NCI-H2171 treated with DMSO at 0.1 percent for 48 hours (cell line): ENCODE measurements around the gene CLPSL2.

ENCODE experiments used
- DNase-seq: peaks from one replicate; lab custom pipeline; 2025; lab: John Stamatoyannopoulos, UW

The CLPSL2 gene

DNA sequence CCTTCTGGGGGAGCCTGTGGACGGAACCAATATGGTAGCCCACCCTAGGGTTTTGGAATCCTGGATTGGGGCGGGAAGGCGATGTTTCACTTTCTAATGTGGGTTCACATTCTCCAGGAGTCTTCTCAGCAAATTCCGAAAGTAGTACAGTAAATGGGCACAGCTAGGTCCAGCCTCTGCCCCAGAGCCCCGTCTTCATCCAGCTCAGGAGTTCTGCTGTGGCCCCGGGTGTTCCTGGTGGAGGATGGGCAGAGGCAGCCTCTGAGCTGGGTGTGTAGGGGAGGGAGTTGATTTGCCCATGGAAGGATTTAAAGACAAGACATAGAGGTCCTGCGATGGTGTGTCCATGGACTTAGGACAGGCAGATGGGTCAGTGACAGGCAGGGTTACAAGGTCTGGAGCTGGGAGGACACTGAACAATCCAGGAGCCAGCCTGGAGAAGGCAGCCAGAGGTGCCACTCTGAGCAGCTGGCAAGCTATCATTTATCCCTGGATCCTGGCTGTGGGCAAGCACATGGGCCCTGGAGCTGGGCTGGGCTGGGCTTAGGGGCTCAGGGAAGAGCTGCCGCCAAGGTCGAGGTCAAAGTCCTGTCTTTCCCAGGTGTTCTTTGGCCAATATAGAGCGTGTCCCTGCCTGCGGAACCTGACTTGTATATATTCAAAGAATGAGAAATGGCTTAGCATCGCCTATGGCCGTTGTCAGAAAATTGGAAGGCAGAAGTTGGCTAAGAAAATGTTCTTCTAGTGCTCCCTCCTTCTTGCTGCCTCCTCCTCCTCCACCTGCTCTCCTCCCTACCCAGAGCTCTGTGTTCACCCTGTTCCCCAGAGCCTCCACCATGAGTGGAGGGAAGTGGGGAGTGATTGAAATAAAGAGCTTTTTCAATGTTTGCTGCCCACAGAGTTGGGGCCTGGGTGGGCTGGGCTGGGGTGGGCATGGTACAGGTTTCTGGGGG lies 11.1 kb downstream of the CLPSL2 start:
- DNase-seq = no peak

DNA sequence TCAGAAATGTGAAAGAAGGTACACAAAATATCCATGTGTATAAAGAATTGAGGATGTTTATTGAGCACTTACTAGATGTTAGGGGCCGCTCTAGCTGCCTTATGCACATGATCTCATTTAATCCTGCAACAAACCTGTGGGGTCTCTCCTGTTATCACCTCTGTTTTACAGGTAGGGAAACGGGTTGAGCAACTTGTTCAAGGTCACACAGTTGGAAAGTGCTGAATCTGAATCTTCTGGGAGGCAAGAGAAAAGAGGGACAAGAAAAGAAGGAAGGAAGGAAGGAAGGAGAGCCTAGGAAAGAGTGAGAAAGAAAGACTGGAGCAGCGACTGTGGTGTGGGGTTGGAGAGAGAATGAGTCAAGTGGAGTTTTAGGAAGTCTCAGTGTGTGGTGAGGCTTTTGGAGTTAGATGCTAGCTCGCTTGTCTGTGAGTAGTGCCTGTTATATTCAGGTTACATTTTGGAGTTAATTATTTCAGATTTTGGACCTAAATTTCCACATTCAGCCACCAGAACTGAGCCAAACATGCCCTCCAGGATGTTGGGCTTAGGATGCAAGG lies 12.1 kb downstream of the CLPSL2 start:
- no peak for DNase-seq

DNA sequence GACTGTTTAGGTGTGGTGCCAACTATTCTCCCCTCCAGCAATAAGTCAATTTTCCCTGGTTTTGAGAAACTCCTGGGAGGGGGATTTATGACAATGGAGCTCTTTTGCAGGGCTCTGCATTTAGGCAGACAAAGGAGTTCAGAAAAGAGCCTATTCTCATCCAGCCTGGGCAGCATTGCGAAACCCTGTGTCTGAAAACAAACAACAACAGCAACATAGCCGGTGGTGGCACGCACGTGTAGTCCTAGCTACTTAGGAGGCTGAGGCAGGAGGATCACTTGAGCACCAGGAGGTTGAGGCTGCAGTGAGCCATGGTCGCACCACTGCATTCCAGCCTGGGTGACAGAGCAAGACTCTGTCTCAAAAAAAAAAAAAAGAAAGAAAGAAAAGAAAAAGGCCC lies 14.3 kb downstream of the CLPSL2 start:
- no peak for DNase-seq

DNA sequence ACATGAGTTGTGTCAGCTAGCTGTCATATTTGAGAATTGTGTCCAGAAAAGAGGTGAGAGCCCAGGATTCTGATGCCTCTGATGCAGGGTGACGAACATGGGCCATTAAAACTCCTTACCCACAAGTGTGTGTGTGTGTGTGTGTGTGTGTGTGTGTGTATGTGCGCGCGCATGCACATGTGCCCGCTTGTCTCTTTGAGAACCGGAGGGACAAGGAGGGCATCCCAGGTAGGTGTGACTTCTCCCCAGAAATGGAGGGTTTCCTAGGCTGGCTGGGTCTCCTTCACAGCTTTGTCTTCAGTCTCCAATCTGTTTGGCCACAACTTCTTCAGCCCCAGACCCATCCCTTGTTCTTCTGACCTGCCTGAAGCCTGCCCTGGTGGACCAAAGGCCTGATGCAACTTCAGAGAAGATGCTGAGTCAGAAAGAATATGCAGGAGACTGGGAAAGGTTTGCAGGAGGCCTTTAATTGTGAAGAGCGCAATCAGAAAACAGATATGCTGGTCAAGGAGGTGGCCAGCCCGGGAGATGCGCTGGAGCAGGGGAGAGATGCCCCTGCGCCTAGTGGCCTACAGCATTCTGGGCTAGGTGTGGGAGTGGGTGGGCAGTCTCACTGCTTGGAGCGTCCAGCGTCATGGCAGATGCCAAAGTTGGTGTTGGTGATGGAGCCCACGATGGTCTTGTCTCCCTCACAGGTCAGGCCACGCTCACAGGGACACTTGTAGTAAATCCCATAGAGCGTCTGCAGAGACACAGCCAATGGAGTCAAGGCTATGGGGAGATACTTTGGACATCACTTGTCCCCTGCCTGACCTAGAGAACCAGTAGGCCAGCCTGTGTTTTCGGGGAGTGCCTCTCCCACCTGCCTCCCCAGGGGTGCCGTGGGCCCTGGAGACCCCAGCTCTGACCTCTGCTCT lies 18.4 kb downstream of the CLPSL2 start:
- no peak for DNase-seq

DNA sequence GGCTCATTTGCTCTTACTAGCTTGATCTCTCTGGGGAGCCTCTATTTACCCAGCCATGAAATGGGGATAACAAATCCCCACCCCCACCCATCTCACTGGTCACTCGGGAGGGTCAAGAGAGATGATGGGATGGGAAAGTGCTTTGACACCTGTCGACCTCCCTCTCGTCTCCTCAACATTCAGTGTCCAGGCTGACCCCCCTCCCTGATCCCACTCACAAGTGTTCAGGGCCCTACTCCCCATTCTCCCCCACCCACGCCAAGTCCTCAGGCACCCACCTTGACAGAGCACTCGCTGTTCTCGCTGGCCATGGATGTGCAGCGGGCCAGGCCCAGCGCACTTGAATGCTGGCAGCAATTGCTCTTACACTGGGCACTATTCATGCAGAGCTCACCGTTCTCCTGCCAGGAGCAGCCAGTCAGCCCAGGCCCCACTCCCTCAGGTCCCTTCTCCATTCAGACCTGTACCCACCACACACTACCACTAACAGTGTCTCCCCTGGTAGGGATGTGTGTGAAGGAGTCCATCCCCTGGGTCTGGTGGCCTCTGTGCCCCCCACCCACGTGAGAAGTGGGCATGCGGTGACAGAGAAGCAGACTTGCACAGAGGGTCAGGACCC lies 19.2 kb downstream of the CLPSL2 start:
- DNase-seq = no peak

DNA sequence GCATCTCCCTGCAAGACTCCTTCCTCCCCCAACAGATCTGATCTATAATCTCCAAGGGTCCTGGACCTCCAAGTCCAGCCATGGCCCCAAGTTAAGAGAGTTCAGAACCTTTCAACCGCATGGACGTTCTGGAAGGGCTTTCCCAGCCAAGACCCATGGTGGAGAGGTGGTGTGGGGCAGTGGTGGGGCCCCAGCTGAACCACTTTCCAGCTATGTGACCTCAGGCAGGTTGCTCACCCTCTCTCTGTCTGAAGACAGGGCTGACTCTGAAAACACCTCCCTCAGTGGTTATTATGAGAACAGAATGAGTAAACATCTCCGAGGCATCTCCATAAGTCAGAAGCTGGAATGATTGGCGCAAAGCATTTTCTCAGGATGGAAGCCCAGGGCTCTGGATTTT lies 19.8 kb downstream of the CLPSL2 start:
- no peak for DNase-seq

DNA sequence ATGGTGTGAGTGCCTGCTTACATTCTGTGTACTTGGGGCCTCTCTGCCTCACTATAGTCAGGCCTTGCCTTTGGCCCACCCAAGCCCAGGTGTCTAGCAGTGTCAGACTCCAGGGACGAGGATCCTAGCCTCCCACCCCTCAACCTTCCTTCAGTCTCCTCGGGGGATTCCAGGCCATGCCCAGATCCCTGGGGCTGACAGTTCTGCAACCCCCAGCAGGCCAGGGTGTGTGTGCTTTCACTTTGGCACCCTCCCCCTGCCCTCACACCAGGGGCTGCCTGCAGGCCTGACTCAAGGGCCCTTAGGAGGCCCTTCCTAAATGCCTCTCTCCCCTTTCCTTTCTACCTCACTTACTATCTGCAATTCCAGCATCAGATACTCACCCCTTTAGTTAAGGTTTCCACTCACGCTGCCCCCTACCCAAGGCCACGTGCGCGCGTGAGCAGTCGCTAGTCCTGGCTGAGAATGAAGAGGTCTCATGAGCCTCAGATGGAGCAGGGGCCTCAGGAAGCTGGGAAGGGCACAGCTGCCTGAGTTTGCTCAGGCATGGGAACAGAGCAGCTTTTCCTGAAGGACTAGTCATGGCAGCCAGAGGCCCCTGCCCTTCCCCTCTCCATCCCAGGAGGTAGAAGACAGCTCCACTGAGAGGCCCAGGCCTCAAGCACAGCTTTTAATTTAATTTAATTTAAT lies 21.6 kb downstream of the CLPSL2 start:
- no peak for DNase-seq

DNA sequence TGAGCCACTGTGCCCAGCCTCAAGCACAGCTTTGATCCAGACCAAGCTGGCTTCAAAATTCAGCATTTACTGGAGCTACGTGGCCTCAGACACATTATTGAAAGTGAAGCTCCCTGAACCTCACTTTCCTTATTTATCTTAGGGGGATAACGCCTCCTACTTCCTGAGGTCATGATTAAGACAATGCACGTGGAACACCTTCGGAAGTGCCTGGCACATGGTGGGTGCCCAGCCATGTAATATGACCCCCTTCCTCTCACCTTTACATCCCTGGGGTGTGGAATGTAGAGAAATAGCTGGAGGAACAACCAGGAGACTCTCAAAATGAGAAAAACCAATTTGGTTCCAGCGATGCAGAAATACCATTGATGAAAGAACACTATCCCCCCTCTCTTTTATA lies 22.3 kb downstream of the CLPSL2 start:
- DNase-seq = no peak

DNA sequence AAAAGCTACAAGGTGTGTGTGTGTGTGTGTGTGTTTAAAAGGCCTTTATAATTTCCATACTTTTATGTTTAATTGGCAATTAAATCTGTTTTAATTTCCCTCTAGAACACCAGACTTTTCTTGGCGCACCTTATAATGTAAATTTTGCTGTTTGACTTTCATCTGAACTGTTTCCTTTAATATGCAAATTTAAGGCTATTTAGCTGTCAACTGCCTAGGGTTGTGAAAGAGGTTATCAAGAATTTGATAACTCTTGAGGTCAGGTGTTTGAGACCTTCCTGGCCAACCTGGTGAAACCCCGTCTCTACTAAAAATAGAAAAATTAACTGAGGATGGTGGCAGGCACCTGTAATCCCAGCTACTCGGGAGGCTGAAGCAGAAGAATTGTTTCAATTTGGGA lies 24.8 kb downstream of the CLPSL2 start:
- no peak for DNase-seq

DNA sequence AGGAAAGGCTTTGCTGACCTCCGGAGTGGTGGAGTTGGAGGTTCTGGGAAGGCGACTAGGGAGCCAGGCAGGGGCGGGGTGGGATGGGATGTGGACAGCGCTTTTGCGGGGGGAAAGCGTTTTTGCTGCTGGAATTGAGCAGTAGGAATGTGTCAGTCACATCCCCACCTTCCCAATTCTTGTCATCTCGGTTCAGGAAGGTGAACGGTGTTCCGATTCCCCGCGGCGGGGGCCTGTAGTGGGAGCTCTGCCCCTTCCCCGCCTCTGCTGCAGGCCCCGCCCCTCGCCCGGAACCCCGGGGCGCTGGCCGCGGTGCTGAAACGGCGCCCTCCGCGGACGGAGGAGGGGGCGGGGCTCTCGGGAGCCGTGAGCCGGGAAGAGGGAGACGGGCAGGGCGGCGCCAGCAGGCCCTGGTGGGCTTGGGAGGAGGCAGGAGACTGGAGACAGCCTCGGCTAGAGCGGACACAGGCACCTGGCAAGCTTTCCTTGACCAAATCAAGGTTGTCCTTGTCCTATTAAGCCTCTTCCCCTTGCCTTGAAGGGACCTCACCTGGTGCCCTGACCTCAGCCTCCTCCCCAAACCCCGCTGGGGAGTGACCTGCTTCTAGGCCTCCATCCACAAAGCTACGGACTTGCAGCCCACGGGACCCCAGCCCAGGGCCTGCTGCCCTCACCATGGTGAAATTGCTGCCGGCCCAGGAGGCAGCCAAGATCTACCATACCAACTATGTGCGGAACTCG lies 28.8 kb downstream of the CLPSL2 start, which contains the start of gene LHFPL5:
TSS of gene LHFPL5 (plus strand) at position 357 of the 741 bp plus-strand sequence. CDS start at position 676, 319 bp downstream.
- peak; percentile 59 for DNase-seq

DNA sequence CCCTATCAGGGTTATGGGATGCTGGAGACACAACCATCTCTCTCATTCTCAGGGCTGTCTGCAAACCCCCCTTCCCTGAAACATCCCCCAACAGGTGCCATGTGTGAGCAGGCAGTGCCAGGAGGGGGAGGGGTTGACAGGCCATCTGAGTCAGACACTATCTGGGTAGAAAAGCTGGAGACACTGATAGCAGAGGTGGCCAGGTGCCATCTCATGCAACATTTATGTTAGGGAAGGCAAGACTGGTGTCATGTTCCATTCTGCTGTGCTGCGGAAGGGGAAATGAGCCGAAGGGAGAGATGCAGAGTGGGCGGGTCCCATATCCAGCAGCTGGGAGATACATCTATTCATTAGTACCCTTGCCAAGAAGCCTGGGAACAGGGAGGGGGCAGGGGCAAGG lies 32.3 kb downstream of the CLPSL2 start:
- peak; percentile 99 for DNase-seq

DNA sequence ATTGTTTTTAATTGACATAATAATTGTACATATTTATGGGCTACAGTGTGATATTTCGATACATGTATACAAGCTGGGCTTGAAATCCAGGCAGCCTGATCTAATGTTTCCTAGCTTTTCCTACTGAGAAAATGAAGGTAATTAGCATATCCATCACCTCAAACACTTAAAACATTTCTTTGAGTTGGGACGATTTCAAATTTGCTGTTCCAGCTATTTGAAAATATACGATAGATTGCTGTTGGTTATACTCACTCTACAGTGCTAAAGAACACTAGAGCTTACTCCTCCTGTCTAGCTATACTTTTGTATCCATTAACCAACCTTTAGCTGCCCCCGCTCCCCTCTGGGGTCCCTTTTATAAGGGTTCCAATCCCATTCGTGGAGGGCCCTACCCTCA lies 33.4 kb downstream of the CLPSL2 start:
- no peak for DNase-seq

DNA sequence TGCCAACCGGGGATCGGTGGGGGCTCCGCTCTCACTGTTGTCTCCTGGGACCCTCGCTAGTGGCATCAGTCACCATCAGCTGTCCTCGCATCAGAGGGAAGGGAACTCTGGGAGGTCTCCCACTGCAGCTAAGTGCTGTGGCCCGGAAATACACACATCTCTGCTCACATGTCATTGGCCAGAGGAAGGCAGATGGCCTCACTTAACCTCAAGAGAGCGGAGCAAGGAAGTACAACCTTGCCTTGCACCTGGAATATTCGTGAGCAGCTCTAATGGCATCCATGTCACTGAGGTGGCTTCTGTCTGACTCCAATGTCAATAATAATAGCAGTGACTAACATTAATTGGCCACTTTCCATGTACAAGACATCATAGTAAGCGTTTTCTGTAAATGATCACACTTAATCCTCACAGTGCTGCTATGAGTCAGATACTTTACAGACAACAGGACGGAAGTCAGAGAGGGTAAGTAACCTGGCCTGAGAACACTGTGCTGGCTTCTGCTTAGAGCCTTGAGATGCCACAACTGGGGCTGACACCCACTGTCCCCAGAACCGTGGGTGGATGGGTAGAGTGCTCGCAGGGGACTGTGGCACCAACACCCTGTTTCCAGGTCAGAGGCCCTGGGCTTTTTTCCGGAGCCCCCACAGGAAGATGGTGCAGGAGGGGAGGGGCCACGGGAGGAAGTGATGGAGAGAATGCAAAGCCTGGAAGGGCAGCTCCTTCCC lies 34.7 kb downstream of the CLPSL2 start:
- DNase-seq = peak; percentile 93

DNA sequence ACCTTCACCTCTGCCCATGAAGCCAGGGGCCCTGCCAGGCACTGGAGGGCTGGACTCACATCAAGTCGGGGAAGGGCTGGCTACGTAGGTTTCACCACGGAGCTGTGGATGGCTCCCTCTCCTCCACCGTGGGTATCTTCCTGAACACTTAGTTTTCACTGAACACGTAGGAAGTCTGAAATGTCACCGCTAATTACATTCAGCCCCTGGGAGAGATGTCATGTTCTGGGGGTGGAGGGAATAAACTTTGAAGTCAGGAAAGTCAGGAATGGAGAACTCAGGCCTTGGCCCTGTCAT lies 35.2 kb downstream of the CLPSL2 start:
- DNase-seq = no peak

DNA sequence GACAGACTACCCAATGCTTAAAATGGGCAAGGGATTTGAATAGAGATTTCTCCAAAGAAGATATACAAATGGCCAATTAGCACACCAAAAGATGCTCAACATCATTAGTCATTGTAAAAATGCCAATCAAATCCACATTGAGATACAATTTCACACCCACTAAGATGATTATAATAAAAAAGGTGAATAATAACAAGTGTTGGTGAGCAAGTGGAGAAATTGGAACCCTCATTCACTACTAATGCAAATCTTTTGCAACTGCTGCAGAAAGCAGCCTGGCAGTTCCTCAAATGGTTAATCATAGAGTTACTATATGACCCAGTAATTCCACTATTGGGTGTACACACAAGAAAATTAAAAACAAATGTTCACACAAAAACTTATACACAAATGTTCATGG lies 41.1 kb downstream of the CLPSL2 start:
- DNase-seq = no peak

DNA sequence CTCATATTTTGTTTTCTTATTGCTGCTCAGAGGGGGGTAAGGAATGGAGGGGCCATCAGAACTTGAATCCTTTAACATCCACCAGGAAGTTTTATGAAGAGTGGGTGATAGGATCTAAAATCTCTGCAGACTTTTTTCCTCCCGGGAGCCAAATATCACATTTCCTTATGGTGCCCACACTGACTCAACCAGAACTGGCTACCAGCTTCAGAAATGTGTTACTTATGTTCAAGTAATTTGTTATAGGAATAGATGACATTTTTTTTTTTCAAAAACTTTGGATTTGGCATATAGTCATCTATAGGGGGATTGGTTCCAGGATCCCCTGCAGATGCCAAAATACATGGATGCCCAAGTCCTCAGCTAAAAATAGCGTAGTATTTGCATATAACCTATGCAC lies 47.2 kb downstream of the CLPSL2 start:
- DNase-seq = no peak

DNA sequence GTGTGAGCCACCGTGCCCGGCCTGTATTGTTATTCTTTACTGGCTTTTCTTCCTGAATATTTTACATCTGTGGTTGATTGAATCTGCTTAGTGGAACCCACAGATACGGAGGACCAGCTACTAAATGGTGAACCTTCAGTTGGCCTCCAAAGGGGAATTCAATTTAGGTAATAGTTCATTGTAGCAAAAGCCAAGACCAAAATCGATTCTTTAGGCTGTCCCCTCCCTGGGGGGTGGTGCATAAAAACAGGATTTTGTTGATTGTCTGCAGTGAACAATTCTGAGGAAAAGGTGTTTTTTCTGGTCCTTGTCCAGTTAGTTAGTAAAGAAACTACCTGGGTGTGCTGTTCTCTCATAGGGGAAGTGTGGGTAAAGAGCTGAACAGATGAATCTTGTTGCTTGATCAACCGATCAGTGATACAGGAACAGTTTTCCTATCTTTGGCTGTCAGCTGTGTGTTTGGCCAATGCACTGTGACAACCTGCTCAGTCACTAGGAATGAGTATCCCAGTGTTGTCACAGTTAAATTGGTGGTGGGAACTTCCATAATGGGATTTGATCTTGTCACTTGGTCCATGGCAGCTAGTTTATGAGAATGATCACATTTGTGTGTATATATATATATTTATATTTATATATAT lies 48.3 kb downstream of the CLPSL2 start:
- no peak for DNase-seq
